Epithelial cell of esophagus (primary cell): ENCODE measurements around the gene ZMIZ2.
"Not testable (repeated sequence)": the region's sequence is repeated elsewhere in the genome, so short reads cannot be mapped to it uniquely, and the experiment has no call there.

ENCODE experiments used
- DNase-seq: peaks from one replicate; pipeline ENCODE4 v3.0.0; 2010; ENCODE audit warnings: low read depth
- H3K4me3 ChIP-seq: 2 replicates; pipeline ENCODE4 v1.5.1; 2011; ENCODE audit warnings: mild to moderate bottlenecking, low read length, control low read depth
- CTCF ChIP-seq: IDR thresholded peaks from 2 replicates; pipeline ENCODE4 v1.5.1; 2011; ENCODE audit warnings: low read depth, mild to moderate bottlenecking, low read length, control low read depth, inconsistent platforms; ENCODE audit not compliant: insufficient read depth; ENCODE audit errors: missing control alignments

The ZMIZ2 gene

DNA sequence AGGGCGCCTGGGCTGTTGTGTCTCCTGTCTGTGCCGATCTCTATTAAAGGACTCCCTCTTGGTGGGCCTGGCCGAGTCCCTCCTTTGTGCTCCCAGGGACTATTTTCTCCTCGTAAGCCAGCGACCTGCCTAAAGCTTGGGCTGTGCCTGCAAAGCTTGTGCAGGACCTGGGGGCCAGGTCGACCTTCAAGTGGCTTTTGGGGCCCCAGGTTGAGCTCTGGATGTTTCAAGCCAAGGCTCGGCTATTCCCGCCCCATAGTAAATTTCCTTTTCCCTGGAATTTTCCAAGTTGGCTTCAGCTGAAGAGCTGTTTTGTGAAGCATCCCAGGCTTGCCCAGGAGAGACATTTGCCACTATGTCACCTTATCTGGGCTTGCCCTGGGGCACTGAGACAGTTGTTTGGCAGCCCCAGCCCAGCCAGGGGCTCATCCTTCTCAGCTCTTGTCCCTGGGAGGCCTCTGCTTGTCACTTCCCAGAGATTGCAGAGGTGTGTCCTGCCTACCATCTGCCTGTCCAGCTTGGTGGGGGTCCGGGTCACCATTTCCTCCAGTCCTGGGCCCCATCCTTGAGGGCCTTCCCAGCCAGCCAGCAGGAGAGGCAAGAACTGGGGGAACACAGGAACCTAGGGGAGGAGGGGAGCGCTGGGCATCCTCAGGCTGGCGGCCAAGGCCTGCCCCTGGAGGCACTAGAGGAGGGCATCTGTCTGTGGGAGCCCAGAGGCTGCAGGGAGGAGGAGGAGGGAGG is 20.2 kb downstream of the ZMIZ2 start:
- DNase-seq: no peak
- no peak for TF ChIP-seq CTCF
- no peak overlapping the region for H3K4me3 ChIP-seq

- no peak overlapping the region for H3K4me3 ChIP-seq
- DNase-seq: no peak
- TF ChIP-seq CTCF: no peak
These were observed 20.7 kb downstream of the ZMIZ2 start for GRCh38 chr7:44769376-44769775.

DNA sequence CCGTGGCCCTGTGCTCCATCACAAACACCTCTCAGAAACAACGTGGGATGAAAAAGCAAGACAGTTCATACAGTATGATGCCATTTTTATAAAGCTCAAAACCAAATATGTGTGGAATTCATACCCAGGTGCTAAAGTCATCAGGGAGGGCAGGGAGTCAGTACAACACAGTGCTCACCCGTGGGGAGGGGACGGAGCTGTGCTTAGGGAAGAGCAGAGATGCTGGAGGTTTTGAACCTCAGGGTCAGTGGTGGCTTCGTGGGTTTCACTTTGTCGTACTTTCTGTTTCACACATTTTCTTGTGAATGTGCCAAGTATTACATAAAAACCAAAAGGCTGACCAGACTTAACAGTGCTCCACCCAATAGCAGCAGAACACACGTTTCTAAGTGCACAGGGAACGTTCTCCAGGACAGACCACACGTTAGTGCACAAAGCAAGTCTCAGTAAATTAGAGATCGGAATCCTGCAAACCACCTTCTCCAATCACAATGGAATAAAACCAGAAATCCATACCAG is 21.2 kb downstream of the ZMIZ2 start:
- DNase-seq: no peak
- no peak for TF ChIP-seq CTCF
- H3K4me3 ChIP-seq: no peak overlapping the region

GRCh38 chr7:44771358-44771757 is 22.7 kb downstream of the ZMIZ2 start:
- TF ChIP-seq CTCF: no peak
- no peak for DNase-seq
- H3K4me3 ChIP-seq: no peak overlapping the region

DNA sequence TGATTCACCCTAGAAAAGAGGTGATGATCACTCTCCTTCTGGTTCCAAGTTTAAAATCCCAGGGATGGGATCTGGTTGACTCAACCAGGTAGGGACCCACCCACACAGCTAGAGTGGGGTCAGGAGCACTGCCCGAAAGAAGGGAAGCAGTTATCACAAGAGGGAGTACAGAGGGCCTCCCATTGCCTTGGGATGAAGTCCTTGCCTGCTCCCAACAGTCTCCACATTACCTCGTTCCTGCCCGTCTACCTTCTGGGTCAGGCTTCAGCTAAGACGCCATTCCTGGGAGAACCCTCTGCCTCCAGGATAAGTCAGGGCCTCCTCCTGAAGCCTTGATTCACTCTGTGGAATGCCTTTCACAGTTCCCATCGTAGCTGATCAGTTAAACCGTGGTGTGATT is 23.8 kb downstream of the ZMIZ2 start:
- H3K4me3 ChIP-seq: no peak overlapping the region
- no peak for TF ChIP-seq CTCF

DNA sequence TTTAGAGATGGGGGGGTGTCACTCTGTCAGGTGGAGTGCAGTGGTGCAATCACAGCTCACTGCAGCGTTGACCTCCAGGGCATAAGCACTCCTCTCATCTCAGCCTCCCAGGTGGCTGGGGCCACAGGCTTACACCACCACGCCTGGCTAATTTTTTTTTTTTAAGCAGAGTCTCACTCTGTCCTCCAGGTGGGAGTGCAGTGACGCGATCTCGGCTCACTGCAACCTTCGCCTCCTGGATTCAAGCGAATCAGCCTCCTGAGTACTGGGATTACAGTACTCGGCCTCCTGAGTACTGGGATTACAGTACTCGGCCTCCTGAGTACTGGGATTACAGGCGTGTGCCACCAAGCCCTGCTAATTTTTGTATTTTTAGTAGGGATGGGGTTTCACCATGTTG is 24.2 kb downstream of the ZMIZ2 start:
- TF ChIP-seq CTCF: no peak
- no peak overlapping the region for H3K4me3 ChIP-seq
- DNase-seq: no peak

More for the DNA sequence above, 23.8 kb downstream of the ZMIZ2 start:
- no peak for DNase-seq

DNA sequence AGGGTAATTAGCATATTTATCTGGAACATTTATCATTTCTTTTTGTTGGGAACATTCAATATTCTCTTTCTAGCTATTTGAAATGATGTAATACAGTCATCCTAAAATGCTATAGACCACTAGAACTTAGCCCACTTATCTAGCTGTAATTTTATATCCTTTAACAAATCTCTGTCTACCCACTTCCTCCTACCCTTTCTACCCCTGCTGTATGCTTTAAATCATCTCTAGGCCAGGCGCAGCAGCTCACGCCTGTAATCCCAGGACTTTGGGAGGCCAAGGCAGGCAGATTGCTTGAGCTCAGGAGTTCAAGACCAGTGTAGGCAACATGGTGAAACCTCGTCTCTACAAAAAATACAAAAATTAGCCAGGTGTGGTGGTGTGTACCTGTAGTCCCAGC is 25.8 kb downstream of the ZMIZ2 start:
- not testable (repeated sequence) for H3K4me3 ChIP-seq, DNase-seq
